Muscle layer of colon (tissue), 2 donors: ENCODE data around the gene NTNG1.
"Not testable (repeated sequence)": the region's sequence is repeated elsewhere in the genome, so short reads cannot be mapped to it uniquely, and the experiment has no call there.

Source experiments
- H3K27ac ChIP-seq: one replicate; pipeline ENCODE4 v1.7.0; 2013; ENCODE audit warnings: low read depth, mild to moderate bottlenecking, low read length, moderate library complexity
- H3K27me3 ChIP-seq, 2 donors: one replicate each; pipeline ENCODE4 v1.7.0; 2013; ENCODE audit warnings: low read length in 2 of 2, mild to moderate bottlenecking in 2 of 2; ENCODE audit not compliant: insufficient read depth in 2 of 2, control insufficient read depth in 1 of 2
- H3K36me3 ChIP-seq: one replicate; pipeline ENCODE4 v1.7.0; 2013; ENCODE audit warnings: mild to moderate bottlenecking, low read length; ENCODE audit not compliant: insufficient read depth
- H3K4me1 ChIP-seq: one replicate; pipeline ENCODE4 v1.7.0; 2013; ENCODE audit warnings: mild to moderate bottlenecking, low read length; ENCODE audit not compliant: insufficient read depth
- H3K4me3 ChIP-seq, 2 donors: one replicate each; pipeline ENCODE4 v1.7.0; 2013; ENCODE audit warnings: low read length in 2 of 2, low read depth in 1 of 2, mild to moderate bottlenecking in 1 of 2, moderate library complexity in 1 of 2
- H3K9ac ChIP-seq: one replicate; pipeline ENCODE4 v1.7.0; 2013; ENCODE audit warnings: low read length
- H3K9me3 ChIP-seq: one replicate; pipeline ENCODE4 v1.7.0; 2013; ENCODE audit warnings: mild to moderate bottlenecking, low read length
- donor health status: abdominal sarcoma.
- donor health status: Adenocarcinoma of cecum.

Gene NTNG1

DNA sequence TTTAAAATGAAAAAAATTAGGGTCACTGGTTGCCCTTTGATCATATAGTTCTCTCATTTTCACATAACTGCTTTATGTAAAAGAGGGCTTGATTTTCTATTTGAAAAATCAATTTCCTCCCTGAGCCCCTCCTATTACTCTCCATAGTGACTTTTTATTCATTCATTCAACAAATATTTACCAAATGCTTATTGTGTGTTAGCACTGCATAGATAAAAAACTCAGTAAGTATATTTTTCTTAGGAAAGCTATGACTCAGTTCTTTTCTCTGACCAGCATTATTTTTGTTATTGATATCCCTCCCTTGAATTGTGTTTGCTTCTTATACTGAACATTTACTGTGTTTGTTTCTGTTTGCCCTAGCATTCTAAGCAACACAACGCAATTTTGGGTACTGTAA, 59.8 kb downstream of the NTNG1 start:
- no peak overlapping the region for H3K9ac ChIP-seq
- no peaks in the 10 kb centered on the region for H3K4me1 ChIP-seq
- H3K9me3 ChIP-seq: no peaks in the 10 kb centered on the region
- H3K4me3 ChIP-seq: no peak overlapping the region
- H3K27me3 ChIP-seq: no peaks in the 10 kb centered on the region
- H3K27ac ChIP-seq: no peak overlapping the region
- no peaks in the 10 kb centered on the region for H3K36me3 ChIP-seq

DNA sequence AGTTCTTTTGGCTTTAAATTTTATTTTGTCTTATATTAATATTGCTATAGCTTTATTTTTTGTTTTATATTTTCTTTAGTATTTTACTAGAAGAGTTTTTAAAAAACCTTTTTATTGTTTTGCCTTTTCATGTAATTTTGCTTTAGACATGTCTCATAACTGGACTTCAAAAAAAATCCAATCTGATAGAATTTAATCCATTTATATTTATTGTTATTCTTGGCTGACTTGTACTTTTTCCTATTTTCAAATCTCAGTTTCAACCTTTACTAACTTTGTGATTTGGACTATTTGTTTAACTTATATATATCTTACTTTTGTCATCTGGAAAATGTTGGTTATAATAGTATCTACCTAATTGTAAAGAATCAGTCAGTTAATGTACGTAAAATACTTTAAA, 61.2 kb downstream of the NTNG1 start:
- Histone ChIP-seq H3K27ac (no peak overlapping the region), H3K36me3 (no peaks in the 10 kb centered on the region), H3K4me1 (no peaks in the 10 kb centered on the region), H3K9me3 (no peaks in the 10 kb centered on the region), H3K4me3 (no peak overlapping the region), H3K27me3 (no peaks in the 10 kb centered on the region), H3K9ac (no peak overlapping the region)

DNA sequence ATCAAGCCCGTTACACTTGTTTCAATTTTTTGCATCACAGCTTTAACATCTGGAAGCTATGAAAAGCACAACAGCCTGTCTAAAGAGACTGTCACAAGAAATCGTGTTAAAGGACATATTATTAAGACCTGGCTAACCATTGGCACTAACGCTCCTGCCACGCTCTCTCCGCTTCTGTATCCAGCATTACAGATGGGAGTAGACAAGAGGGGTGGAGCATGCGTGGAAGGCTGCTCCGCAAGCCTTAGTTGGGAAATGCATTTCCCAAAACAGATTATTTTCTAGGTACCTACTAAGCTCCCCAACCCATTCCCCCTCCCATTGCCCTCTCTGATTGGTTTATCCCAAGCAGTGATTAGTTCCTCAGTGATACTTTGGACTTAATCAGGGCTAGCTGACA, 72.4 kb downstream of the NTNG1 start:
- Histone ChIP-seq H3K9ac (no peak overlapping the region), H3K4me1 (no peaks in the 10 kb centered on the region), H3K27me3 (no peaks in the 10 kb centered on the region), H3K9me3 (no peaks in the 10 kb centered on the region), H3K36me3 (no peaks in the 10 kb centered on the region), H3K27ac (no peak overlapping the region), H3K4me3 (no peak overlapping the region)

- H3K9me3 ChIP-seq: no peaks in the 10 kb centered on the region
- no peak overlapping the region for H3K4me3 ChIP-seq
- no peaks in the 10 kb centered on the region for H3K4me1 ChIP-seq
- no peaks in the 10 kb centered on the region for H3K27me3 ChIP-seq
- H3K9ac ChIP-seq: no peak overlapping the region
- no peaks in the 10 kb centered on the region for H3K36me3 ChIP-seq
- H3K27ac ChIP-seq: no peak overlapping the region
These were observed 79.2 kb downstream of the NTNG1 start for GRCh38 chr1:107220036-107220435.

DNA sequence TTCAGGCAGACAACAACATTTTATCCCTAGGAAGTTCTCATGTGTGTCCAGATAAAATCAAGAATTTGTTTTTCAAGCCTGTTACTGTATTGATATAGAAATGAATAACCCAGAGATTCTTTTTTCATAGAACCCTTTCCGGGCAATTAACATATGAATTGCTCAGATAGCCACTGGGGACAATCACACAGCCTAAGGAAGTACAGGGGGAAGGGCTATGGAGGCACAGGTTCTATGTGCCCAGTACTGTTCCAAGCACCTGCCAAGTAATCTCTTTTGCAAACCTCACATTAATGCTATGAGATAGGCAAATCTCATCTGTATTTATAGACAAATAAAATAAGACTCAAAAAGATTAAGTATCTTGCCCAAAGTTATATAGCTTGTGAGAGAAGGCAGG, 84.9 kb downstream of the NTNG1 start:
- Histone ChIP-seq H3K9ac (no peak overlapping the region), H3K36me3 (no peaks in the 10 kb centered on the region)

GRCh38 chr1:107228704-107229371, 88.0 kb downstream of the NTNG1 start:
- no peak overlapping the region for H3K27ac ChIP-seq
- H3K36me3 ChIP-seq: no peaks in the 10 kb centered on the region
- H3K4me3 ChIP-seq: no peak overlapping the region
- no peaks in the 10 kb centered on the region for H3K4me1 ChIP-seq
- no peaks in the 10 kb centered on the region for H3K9me3 ChIP-seq
- H3K27me3 ChIP-seq: no peaks in the 10 kb centered on the region
- H3K9ac ChIP-seq: no peak overlapping the region

More for the DNA sequence above, 84.9 kb downstream of the NTNG1 start:
- Histone ChIP-seq H3K4me3 (no peak overlapping the region), H3K27me3 (no peaks in the 10 kb centered on the region), H3K4me1 (no peaks in the 10 kb centered on the region), H3K27ac (no peak overlapping the region), H3K9me3 (no peaks in the 10 kb centered on the region)

GRCh38 chr1:107229711-107230110, 88.9 kb downstream of the NTNG1 start:
- H3K4me3 ChIP-seq: no peak overlapping the region
- H3K4me1 ChIP-seq: no peaks in the 10 kb centered on the region
- no peak overlapping the region for H3K9ac ChIP-seq

DNA sequence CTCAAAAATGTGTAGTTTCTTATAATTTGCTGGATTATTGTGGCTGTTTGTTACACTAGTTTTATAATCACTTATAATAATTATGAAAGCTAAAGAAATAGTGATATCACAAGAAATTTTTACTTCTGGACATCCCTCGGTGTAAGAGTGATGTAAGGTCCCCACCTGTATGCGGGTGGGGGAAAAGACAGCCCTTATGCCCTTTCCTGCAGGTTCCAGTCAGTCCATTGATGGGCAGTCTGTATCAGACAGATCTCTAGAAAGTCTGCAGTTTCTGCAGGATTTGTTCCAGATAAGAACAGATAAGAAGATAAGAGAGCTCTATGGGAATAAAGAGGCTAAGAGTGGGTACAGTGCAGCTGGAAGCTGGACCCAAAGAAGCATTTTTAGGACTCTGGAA, 89.3 kb downstream of the NTNG1 start:
- no peaks in the 10 kb centered on the region for H3K9me3 ChIP-seq

More at GRCh38 chr1:107229711-107230110, 88.9 kb downstream of the NTNG1 start:
- Histone ChIP-seq H3K9me3 (no peaks in the 10 kb centered on the region), H3K27ac (no peak overlapping the region), H3K36me3 (no peaks in the 10 kb centered on the region), H3K27me3 (no peaks in the 10 kb centered on the region)

GRCh38 chr1:107231291-107231690, 90.5 kb downstream of the NTNG1 start:
- Histone ChIP-seq H3K4me3 (no peak overlapping the region), H3K27ac (no peak overlapping the region), H3K9ac (no peak overlapping the region), H3K36me3 (no peaks in the 10 kb centered on the region), H3K4me1 (no peaks in the 10 kb centered on the region), H3K9me3 (no peaks in the 10 kb centered on the region), H3K27me3 (no peaks in the 10 kb centered on the region)

More for the DNA sequence above, 89.3 kb downstream of the NTNG1 start:
- no peaks in the 10 kb centered on the region for H3K4me1 ChIP-seq
- H3K4me3 ChIP-seq: no peak overlapping the region
- no peak overlapping the region for H3K9ac ChIP-seq
- no peak overlapping the region for H3K27ac ChIP-seq
- H3K36me3 ChIP-seq: no peaks in the 10 kb centered on the region
- H3K27me3 ChIP-seq: no peaks in the 10 kb centered on the region

GRCh38 chr1:107232426-107232825, 91.6 kb downstream of the NTNG1 start:
- H3K9ac ChIP-seq: no peak overlapping the region
- no peaks in the 10 kb centered on the region for H3K9me3 ChIP-seq
- no peaks in the 10 kb centered on the region for H3K4me1 ChIP-seq
- H3K27me3 ChIP-seq: no peaks in the 10 kb centered on the region
- H3K27ac ChIP-seq: no peak overlapping the region
- no peak overlapping the region for H3K4me3 ChIP-seq
- no peaks in the 10 kb centered on the region for H3K36me3 ChIP-seq

- not testable (repeated sequence) for H3K9me3 ChIP-seq, H3K4me3 ChIP-seq, H3K4me1 ChIP-seq, H3K9ac ChIP-seq, H3K36me3 ChIP-seq, H3K27ac ChIP-seq, H3K27me3 ChIP-seq
These were observed 95.9 kb downstream of the NTNG1 start for GRCh38 chr1:107236760-107237159.

DNA sequence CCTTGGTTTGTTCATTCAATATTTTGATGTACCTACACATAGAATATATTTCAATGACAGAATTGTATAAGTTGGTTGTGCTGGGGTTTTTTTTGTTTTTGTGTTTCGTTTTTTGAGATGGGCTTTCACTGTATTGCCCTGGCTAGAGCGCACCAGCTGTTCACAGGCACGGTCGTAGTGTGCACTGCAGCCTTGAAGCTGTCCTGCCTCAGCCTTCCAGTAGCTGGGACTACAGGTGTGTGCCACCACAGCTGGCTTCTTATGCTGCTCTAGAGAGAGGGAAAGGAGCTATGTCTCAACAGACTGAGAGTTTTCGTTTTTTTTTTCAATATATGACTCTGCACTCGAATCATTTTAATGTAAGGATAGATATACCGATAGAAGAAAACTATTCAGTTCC, 102.6 kb downstream of the NTNG1 start:
- no peak overlapping the region for H3K9ac ChIP-seq
- no peaks in the 10 kb centered on the region for H3K27me3 ChIP-seq
- no peaks in the 10 kb centered on the region for H3K9me3 ChIP-seq
- H3K36me3 ChIP-seq: no peaks in the 10 kb centered on the region
- H3K4me3 ChIP-seq: no peak overlapping the region
- H3K27ac ChIP-seq: no peak overlapping the region
- no peaks in the 10 kb centered on the region for H3K4me1 ChIP-seq
